ENCODE results near the gene NFIA.

GRCh38 chr1:61368366-61368765 is 286.0 kb downstream of the NFIA start:
- TF ChIP-seq CTCF (IDR thresholded peaks at IDR 0.05) (no peak), POLR2A (IDR thresholded peaks at IDR 0.05) (no peak), POLR2AphosphoS5 (IDR thresholded peaks at IDR 0.05) (no peak)
